Measurements from ENCODE around the gene PCSK6.
"Not testable (repeated sequence)": the region's sequence is repeated elsewhere in the genome, so short reads cannot be mapped to it uniquely, and the experiment has no call there.

Gene PCSK6

DNA sequence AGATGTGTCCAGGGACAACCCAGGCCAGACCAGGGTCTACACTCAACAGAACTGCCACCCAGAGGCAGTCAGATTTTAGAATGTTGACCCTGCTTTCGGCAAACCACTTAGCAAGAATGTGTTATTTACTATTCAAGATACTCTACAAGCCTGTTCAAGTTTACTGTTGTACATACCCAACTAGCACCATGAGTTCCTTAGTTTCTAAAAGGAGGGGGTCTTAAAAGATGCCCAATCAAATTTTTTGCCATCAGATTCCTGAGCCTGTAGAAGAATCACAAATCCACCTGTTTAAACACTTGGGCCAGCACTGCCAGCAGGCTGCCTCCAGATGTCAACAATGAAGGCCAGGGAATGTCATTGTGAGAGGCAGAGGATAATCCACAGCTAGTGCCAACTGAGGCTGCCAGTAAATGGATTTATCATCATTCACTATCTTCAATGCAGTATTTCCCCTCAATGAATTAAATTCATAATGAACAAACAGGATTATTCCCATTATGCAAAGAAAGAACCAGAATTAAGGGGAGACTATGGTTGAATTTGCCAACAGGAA, 150.9 kb downstream of the PCSK6 start:
- H4K20me1 ChIP-seq (ENCODE audit: insufficient read depth, low read length), result no peaks in the 10 kb centered on the region
- H3K9me3 ChIP-seq (replicated peaks; ENCODE audit: insufficient read depth, low read length), result no peaks in the 10 kb centered on the region
- H3K9me2 ChIP-seq (replicated peaks; ENCODE audit: insufficient read depth, low read length), result no peaks in the 10 kb centered on the region
- no peaks in the 10 kb centered on the region for H3K36me3 ChIP-seq (replicated peaks; ENCODE audit: insufficient read depth, low read length)
- H3K4me1 ChIP-seq (ENCODE audit: low read length), result no peaks in the 10 kb centered on the region
- H3K9ac ChIP-seq (ENCODE audit: low read length), result no peak overlapping the region
- TF ChIP-seq, protein P1, sequence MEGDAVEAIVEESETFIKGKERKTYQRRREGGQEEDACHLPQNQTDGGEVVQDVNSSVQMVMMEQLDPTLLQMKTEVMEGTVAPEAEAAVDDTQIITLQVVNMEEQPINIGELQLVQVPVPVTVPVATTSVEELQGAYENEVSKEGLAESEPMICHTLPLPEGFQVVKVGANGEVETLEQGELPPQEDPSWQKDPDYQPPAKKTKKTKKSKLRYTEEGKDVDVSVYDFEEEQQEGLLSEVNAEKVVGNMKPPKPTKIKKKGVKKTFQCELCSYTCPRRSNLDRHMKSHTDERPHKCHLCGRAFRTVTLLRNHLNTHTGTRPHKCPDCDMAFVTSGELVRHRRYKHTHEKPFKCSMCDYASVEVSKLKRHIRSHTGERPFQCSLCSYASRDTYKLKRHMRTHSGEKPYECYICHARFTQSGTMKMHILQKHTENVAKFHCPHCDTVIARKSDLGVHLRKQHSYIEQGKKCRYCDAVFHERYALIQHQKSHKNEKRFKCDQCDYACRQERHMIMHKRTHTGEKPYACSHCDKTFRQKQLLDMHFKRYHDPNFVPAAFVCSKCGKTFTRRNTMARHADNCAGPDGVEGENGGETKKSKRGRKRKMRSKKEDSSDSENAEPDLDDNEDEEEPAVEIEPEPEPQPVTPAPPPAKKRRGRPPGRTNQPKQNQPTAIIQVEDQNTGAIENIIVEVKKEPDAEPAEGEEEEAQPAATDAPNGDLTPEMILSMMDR (IDR thresholded peaks at IDR 0.05; ENCODE audit: low read length), result no peak
- no peak for TF ChIP-seq EZH2phosphoT487 (IDR thresholded peaks at IDR 0.05; ENCODE audit: low read length)
- DNase-seq, result no peak
- no peak overlapping the region for H2AFZ ChIP-seq (ENCODE audit: low read length)
- H3K27me3 ChIP-seq (replicated peaks; ENCODE audit: insufficient read depth, low read length), result no peaks in the 10 kb centered on the region
- H3K4me2 ChIP-seq (ENCODE audit: low read depth, low read length), result no peak overlapping the region
- H3K79me2 ChIP-seq (ENCODE audit: low read length), result no peaks in the 10 kb centered on the region
- H3F3A ChIP-seq (ENCODE audit: insufficient read depth, low read length), result no peaks in the 10 kb centered on the region
- no peak overlapping the region for H3K27ac ChIP-seq (ENCODE audit: low read length)
- H3K4me3 ChIP-seq (ENCODE audit: low read length), result no peak overlapping the region

DNA sequence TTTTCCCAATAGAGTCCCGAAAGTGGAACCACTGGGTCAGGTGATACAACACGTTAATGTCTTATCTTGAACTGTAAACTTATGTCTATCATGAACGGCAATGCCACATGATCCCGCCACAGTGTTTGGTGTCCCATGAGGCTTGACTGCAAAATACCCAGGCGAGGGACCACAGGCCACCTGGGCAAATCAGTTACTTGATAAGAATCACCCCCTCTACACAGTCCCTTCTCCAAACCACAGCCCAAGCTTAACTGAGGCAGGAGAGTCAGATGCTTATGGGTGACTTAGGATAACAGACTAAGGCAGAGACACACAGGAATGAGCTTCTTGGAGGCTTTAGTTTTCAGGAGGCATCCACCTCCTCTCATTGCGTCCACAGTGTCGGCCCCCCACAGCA, 151.5 kb downstream of the PCSK6 start:
- H3K4me2 ChIP-seq (ENCODE audit: low read depth, low read length), result no peak overlapping the region
- no peaks in the 10 kb centered on the region for H3K4me1 ChIP-seq (ENCODE audit: low read length)
- no peaks in the 10 kb centered on the region for H3F3A ChIP-seq (ENCODE audit: insufficient read depth, low read length)
- no peaks in the 10 kb centered on the region for H3K9me3 ChIP-seq (replicated peaks; ENCODE audit: insufficient read depth, low read length)
- no peak overlapping the region for H3K9ac ChIP-seq (ENCODE audit: low read length)
- TF ChIP-seq, protein P1 (IDR thresholded peaks at IDR 0.05; ENCODE audit: low read length), result no peak
- no peak for TF ChIP-seq EZH2phosphoT487 (IDR thresholded peaks at IDR 0.05; ENCODE audit: low read length)
- no peak for TF ChIP-seq EZH2 (optimal IDR thresholded peaks at IDR 0.05; ENCODE audit: low read depth, low read length)
- no peaks in the 10 kb centered on the region for H3K79me2 ChIP-seq (ENCODE audit: low read length)
- no peaks in the 10 kb centered on the region for H3K9me2 ChIP-seq (replicated peaks; ENCODE audit: insufficient read depth, low read length)
- DNase-seq, result no peak
- no peaks in the 10 kb centered on the region for H4K20me1 ChIP-seq (ENCODE audit: insufficient read depth, low read length)
- no peak overlapping the region for H3K27ac ChIP-seq (ENCODE audit: low read length)
- no peak overlapping the region for H3K4me3 ChIP-seq (ENCODE audit: low read length)
- no peak overlapping the region for H2AFZ ChIP-seq (ENCODE audit: low read length)
- H3K27me3 ChIP-seq (replicated peaks; ENCODE audit: insufficient read depth, low read length), result no peaks in the 10 kb centered on the region
- no peaks in the 10 kb centered on the region for H3K36me3 ChIP-seq (replicated peaks; ENCODE audit: insufficient read depth, low read length)

GRCh38 chr15:101333907-101334789, 155.4 kb downstream of the PCSK6 start:
- H4K20me1 ChIP-seq (ENCODE audit: insufficient read depth, low read length); H3K4me2 ChIP-seq (ENCODE audit: low read depth, low read length); H3K36me3 ChIP-seq (replicated peaks; ENCODE audit: insufficient read depth, low read length); H3K9ac ChIP-seq (ENCODE audit: low read length); H3K4me3 ChIP-seq (ENCODE audit: low read length); H3F3A ChIP-seq (ENCODE audit: insufficient read depth, low read length); H3K9me3 ChIP-seq (replicated peaks; ENCODE audit: insufficient read depth, low read length); DNase-seq; H3K4me1 ChIP-seq (ENCODE audit: low read length); H3K79me2 ChIP-seq (ENCODE audit: low read length); H3K27ac ChIP-seq (ENCODE audit: low read length); H3K27me3 ChIP-seq (replicated peaks; ENCODE audit: insufficient read depth, low read length); H3K9me2 ChIP-seq (replicated peaks; ENCODE audit: insufficient read depth, low read length): not testable (repeated sequence)
- H2AFZ ChIP-seq (ENCODE audit: low read length), result peak overlapping the region; percentile 52

DNA sequence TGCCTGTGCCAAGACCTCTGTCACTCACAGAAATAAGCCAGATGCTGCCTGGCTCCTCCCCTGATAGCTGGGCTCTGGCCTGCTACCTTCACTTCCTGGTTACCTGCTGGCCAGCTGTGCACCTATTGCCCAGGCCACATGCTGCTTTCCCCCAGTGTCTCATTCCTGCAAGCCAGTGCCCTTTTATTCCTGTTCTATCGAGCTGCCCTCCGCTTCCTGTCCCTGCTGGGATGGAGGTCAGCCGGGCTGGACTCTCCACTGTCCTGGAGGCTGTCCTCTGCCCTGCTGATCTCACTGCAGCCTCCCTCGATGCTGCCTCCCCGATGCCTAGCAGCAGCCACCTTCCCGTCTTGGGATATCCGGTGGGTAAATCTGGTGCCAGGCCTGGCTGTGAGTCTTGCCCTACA, 157.4 kb downstream of the PCSK6 start:
- H3K4me2 ChIP-seq (ENCODE audit: low read depth, low read length), result no peak overlapping the region
- H3K9me2 ChIP-seq (replicated peaks; ENCODE audit: insufficient read depth, low read length), result no peaks in the 10 kb centered on the region
- H3F3A ChIP-seq (ENCODE audit: insufficient read depth, low read length), result no peaks in the 10 kb centered on the region
- H3K9me3 ChIP-seq (replicated peaks; ENCODE audit: insufficient read depth, low read length), result no peaks in the 10 kb centered on the region
- TF ChIP-seq, protein P1 (IDR thresholded peaks at IDR 0.05; ENCODE audit: low read length), result no peak
- TF ChIP-seq EZH2phosphoT487 (IDR thresholded peaks at IDR 0.05; ENCODE audit: low read length), result no peak
- TF ChIP-seq EZH2 (optimal IDR thresholded peaks at IDR 0.05; ENCODE audit: low read depth, low read length), result no peak
- H3K79me2 ChIP-seq (ENCODE audit: low read length), result no peaks in the 10 kb centered on the region
- H3K27ac ChIP-seq (ENCODE audit: low read length), result no peak overlapping the region
- no peaks in the 10 kb centered on the region for H3K4me1 ChIP-seq (ENCODE audit: low read length)
- H3K9ac ChIP-seq (ENCODE audit: low read length), result no peak overlapping the region
- H4K20me1 ChIP-seq (ENCODE audit: insufficient read depth, low read length), result no peaks in the 10 kb centered on the region
- no peaks in the 10 kb centered on the region for H3K36me3 ChIP-seq (replicated peaks; ENCODE audit: insufficient read depth, low read length)
- DNase-seq, result no peak
- peaks cover 19% of the 10 kb centered on the region for H3K27me3 ChIP-seq (replicated peaks; ENCODE audit: insufficient read depth, low read length)
- no peak overlapping the region for H3K4me3 ChIP-seq (ENCODE audit: low read length)
- H2AFZ ChIP-seq (ENCODE audit: low read length), result no peak overlapping the region

Measured in MM.1S (cell line).